Epithelial cell of prostate (primary cell): Measurements from ENCODE around the gene FRMD4A.

Source experiments
- DNase-seq: peaks from one replicate; pipeline ENCODE4 v3.0.0-alpha.2; 2011; ENCODE audit warnings: low read depth, low spot score
- H3K27ac ChIP-seq: fragments of 450-650 bp; 2 replicates; pipeline ENCODE4 v1.5.1; 2017; ENCODE audit warnings: mild to moderate bottlenecking

The FRMD4A gene

GRCh38 chr10:14125564-14125963 is 205.2 kb downstream of the FRMD4A start:
- H3K27ac ChIP-seq: no peak overlapping the region
- DNase-seq: no peak

GRCh38 chr10:14124941-14125340 is 205.8 kb downstream of the FRMD4A start:
- H3K27ac ChIP-seq: no peak overlapping the region
- DNase-seq: no peak

- DNase-seq: no peak
- H3K27ac ChIP-seq: no peak overlapping the region
Observed at GRCh38 chr10:14123139-14123538, 207.6 kb downstream of the FRMD4A start.

GRCh38 chr10:14120812-14121211 is 209.9 kb downstream of the FRMD4A start:
- no peak overlapping the region for H3K27ac ChIP-seq
- no peak for DNase-seq

- no peak overlapping the region for H3K27ac ChIP-seq
- DNase-seq: no peak
Observed at GRCh38 chr10:14118953-14119352, 211.8 kb downstream of the FRMD4A start.

GRCh38 chr10:14116837-14117236 is 213.9 kb downstream of the FRMD4A start:
- H3K27ac ChIP-seq: no peak overlapping the region
- DNase-seq: no peak

GRCh38 chr10:14116021-14116420 is 214.7 kb downstream of the FRMD4A start:
- no peak for DNase-seq
- no peak overlapping the region for H3K27ac ChIP-seq

- H3K27ac ChIP-seq: no peak overlapping the region
- DNase-seq: no peak
Observed at GRCh38 chr10:14114791-14115190, 215.9 kb downstream of the FRMD4A start.

- H3K27ac ChIP-seq: no peak overlapping the region
- no peak for DNase-seq
Observed at GRCh38 chr10:14112056-14112455, 218.7 kb downstream of the FRMD4A start.

- H3K27ac ChIP-seq: no peak overlapping the region
- no peak for DNase-seq
Observed at GRCh38 chr10:14111208-14111607, 219.5 kb downstream of the FRMD4A start.

GRCh38 chr10:14106828-14107227 is 223.9 kb downstream of the FRMD4A start:
- no peak overlapping the region for H3K27ac ChIP-seq
- DNase-seq: no peak

- DNase-seq: no peak
- no peak overlapping the region for H3K27ac ChIP-seq
Observed at GRCh38 chr10:14102056-14102455, 228.7 kb downstream of the FRMD4A start.

GRCh38 chr10:14099885-14100284 is 230.8 kb downstream of the FRMD4A start:
- H3K27ac ChIP-seq: no peak overlapping the region
- no peak for DNase-seq

- H3K27ac ChIP-seq: no peak overlapping the region
- no peak for DNase-seq
Observed at GRCh38 chr10:14093730-14094484, 236.8 kb downstream of the FRMD4A start.

- DNase-seq: no peak
- no peak overlapping the region for H3K27ac ChIP-seq
Observed at GRCh38 chr10:14092799-14093198, 237.9 kb downstream of the FRMD4A start.

- no peak for DNase-seq
- no peak overlapping the region for H3K27ac ChIP-seq
Observed at GRCh38 chr10:14089556-14090292, 241.0 kb downstream of the FRMD4A start.

GRCh38 chr10:14087566-14087965 is 243.2 kb downstream of the FRMD4A start:
- no peak for DNase-seq
- H3K27ac ChIP-seq: no peak overlapping the region

GRCh38 chr10:14086596-14086995 is 244.1 kb downstream of the FRMD4A start:
- no peak for DNase-seq
- H3K27ac ChIP-seq: no peak overlapping the region

- DNase-seq: no peak
Observed at GRCh38 chr10:14084875-14085274, 245.8 kb downstream of the FRMD4A start.

GRCh38 chr10:14080795-14081194 is 249.9 kb downstream of the FRMD4A start:
- H3K27ac ChIP-seq: no peak overlapping the region
- no peak for DNase-seq

More at GRCh38 chr10:14084875-14085274, 245.8 kb downstream of the FRMD4A start:
- H3K27ac ChIP-seq: no peak overlapping the region

- no peak for DNase-seq
- no peak overlapping the region for H3K27ac ChIP-seq
Observed at GRCh38 chr10:14077430-14077829, 253.3 kb downstream of the FRMD4A start.
